ENCODE data around the gene CHRNA1.

Gene CHRNA1

DNA sequence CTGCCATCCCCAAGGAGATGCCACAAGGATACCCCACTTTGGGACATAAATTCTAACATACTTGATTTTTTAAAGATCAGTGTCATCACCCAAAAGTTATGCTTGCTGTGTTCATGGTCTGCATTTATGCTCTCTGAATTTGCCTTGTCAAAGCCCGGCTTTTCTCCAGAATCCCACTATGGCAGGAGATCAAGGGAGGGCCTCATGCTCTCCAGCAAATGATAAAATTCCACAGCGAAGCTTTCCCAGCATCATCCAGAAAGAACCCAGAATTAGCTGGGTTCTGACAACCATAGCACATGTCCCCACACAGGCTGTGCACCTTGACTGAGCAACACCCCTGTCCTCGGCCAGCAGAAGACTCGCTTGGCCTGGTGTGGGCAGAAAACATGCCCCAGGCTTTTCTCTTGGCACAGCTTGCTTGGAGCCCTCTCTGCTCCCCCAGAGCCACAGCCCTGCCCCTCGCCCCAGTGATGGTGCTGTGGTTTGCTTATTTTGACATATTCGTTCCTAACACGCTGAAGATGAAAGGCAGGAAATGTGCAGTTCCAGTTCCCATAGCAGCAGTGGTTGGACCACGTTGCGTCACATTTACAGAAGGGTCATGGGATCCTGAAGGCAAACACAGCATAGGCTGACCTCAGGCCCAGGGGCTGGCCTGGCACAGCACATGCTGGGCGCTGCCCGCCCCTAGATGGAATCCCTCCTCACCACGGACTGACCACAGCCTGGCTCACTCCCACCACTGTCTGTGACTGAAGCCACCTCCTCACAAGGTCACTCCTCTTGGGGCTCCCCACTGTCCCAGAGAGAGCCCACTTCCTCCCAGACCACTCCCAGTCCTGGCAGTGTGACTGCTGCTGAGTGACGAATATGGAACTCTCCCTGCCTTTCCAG lies 14.1 kb upstream of the CHRNA1 start:
- no peak for DNase-seq
- H3K79me2 ChIP-seq (ENCODE audit: control insufficient read depth, insufficient read depth, low read length) = no peaks in the 10 kb centered on the region
- H2AK5ac ChIP-seq (ENCODE audit: low read length) = peak overlapping the region; percentile 98
- H3K56ac ChIP-seq (ENCODE audit: low read length) = peak overlapping the region; percentile 18
- H3K27me3 ChIP-seq (ENCODE audit: insufficient read depth, low read length, poor library complexity) = no peaks in the 10 kb centered on the region
- H3K4ac ChIP-seq (ENCODE audit: low read depth, low read length) = peak overlapping the region; percentile 9
- no peaks in the 10 kb centered on the region for H3K79me1 ChIP-seq (ENCODE audit: low read length)
- WGBS (ENCODE audit: extremely low coverage, insufficient coverage, low lambda C conversion rate) = no CpG with 5 or more reads among the region's 13 CpGs
- H4K8ac ChIP-seq (ENCODE audit: low read depth, low read length) = no peak overlapping the region
- H2BK5ac ChIP-seq (ENCODE audit: low read length) = no peak overlapping the region
- no peak overlapping the region for H2BK120ac ChIP-seq (ENCODE audit: low read depth, low read length)
- no peaks in the 10 kb centered on the region for H3K36me3 ChIP-seq (ENCODE audit: control insufficient read depth, insufficient read depth, low read length)
- H3K4me1 ChIP-seq (ENCODE audit: control insufficient read depth, low read depth, low read length) = peaks cover 25% of the 10 kb centered on the region
- H3K18ac ChIP-seq (ENCODE audit: low read length) = no peak overlapping the region
- H4K5ac ChIP-seq (ENCODE audit: low read length) = peak overlapping the region; percentile 48
- H3K23ac ChIP-seq (ENCODE audit: low read length) = no peak overlapping the region
- H3K4me2 ChIP-seq (ENCODE audit: low read length) = no peak overlapping the region
- no peak overlapping the region for H2BK15ac ChIP-seq (replicated peaks; ENCODE audit: low read depth)
- no peak overlapping the region for H3K9ac ChIP-seq (ENCODE audit: low read length)
- peak overlapping the region; percentile 42 for H3K27ac ChIP-seq (ENCODE audit: low read depth, low read length)
- H3K4me3 ChIP-seq (ENCODE audit: low read length) = no peak overlapping the region

- no peak overlapping the region for H3K23ac ChIP-seq (ENCODE audit: low read length)
- DNase-seq = no peak
Observed at GRCh38 chr2:174777347-174778084, 13.2 kb upstream of the CHRNA1 start.

DNA sequence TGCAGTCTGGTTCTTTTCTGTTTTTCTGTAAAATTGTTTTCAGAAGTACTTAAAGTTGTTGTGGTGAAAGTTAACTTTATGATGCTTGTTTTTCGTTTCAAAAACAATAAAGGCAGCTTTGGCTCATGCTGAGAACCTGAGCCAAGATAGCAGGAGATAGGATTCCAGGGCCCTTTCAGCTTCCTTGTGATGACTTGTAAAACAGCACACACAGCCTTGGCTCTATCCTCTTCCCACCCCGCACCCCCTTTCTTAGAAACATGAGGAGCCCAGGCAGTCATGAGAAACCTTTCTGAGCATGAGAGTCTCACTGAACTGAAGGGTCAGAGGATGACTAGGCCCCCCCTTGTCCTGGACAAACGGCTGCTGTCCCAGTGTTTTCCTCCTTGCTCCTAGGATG lies 12.4 kb upstream of the CHRNA1 start:
- no peak overlapping the region for H3K27ac ChIP-seq (ENCODE audit: low read depth, low read length)
- DNase-seq = no peak
- H3K23ac ChIP-seq (ENCODE audit: low read length) = no peak overlapping the region
- no peak overlapping the region for H3K4me2 ChIP-seq (ENCODE audit: low read length)
- H2AK5ac ChIP-seq (ENCODE audit: low read length) = no peak overlapping the region
- no peaks in the 10 kb centered on the region for H3K79me1 ChIP-seq (ENCODE audit: low read length)
- no CpG with 5 or more reads among the region's 3 CpGs for WGBS (ENCODE audit: extremely low coverage, insufficient coverage, low lambda C conversion rate)
- H3K9ac ChIP-seq (ENCODE audit: low read length) = no peak overlapping the region
- no peak overlapping the region for H3K4ac ChIP-seq (ENCODE audit: low read depth, low read length)
- H2BK120ac ChIP-seq (ENCODE audit: low read depth, low read length) = no peak overlapping the region
- H3K18ac ChIP-seq (ENCODE audit: low read length) = peak overlapping the region; percentile 3
- no peak overlapping the region for H3K4me3 ChIP-seq (ENCODE audit: low read length)
- no peaks in the 10 kb centered on the region for H3K36me3 ChIP-seq (ENCODE audit: control insufficient read depth, insufficient read depth, low read length)
- no peak overlapping the region for H4K8ac ChIP-seq (ENCODE audit: low read depth, low read length)
- H3K56ac ChIP-seq (ENCODE audit: low read length) = peak overlapping the region; percentile 2
- H4K5ac ChIP-seq (ENCODE audit: low read length) = no peak overlapping the region
- H2BK5ac ChIP-seq (ENCODE audit: low read length) = no peak overlapping the region
- H3K27me3 ChIP-seq (ENCODE audit: insufficient read depth, low read length, poor library complexity) = no peaks in the 10 kb centered on the region
- peaks cover 29% of the 10 kb centered on the region for H3K4me1 ChIP-seq (ENCODE audit: control insufficient read depth, low read depth, low read length)
- no peak overlapping the region for H2BK15ac ChIP-seq (replicated peaks; ENCODE audit: low read depth)
- H3K79me2 ChIP-seq (ENCODE audit: control insufficient read depth, insufficient read depth, low read length) = no peaks in the 10 kb centered on the region

More at GRCh38 chr2:174777347-174778084, 13.2 kb upstream of the CHRNA1 start:
- no peak overlapping the region for H4K5ac ChIP-seq (ENCODE audit: low read length)
- H2BK15ac ChIP-seq (replicated peaks; ENCODE audit: low read depth) = no peak overlapping the region
- no CpG with 5 or more reads among the region's 5 CpGs for WGBS (ENCODE audit: extremely low coverage, insufficient coverage, low lambda C conversion rate)
- no peaks in the 10 kb centered on the region for H3K36me3 ChIP-seq (ENCODE audit: control insufficient read depth, insufficient read depth, low read length)
- peak overlapping the region; percentile 1 for H2BK120ac ChIP-seq (ENCODE audit: low read depth, low read length)
- H3K4me1 ChIP-seq (ENCODE audit: control insufficient read depth, low read depth, low read length) = peaks cover 25% of the 10 kb centered on the region
- no peak overlapping the region for H2AK5ac ChIP-seq (ENCODE audit: low read length)
- H4K8ac ChIP-seq (ENCODE audit: low read depth, low read length) = no peak overlapping the region
- H2BK5ac ChIP-seq (ENCODE audit: low read length) = peak overlapping the region; percentile 9
- no peak overlapping the region for H3K9ac ChIP-seq (ENCODE audit: low read length)
- no peak overlapping the region for H3K4me3 ChIP-seq (ENCODE audit: low read length)
- H3K27ac ChIP-seq (ENCODE audit: low read depth, low read length) = no peak overlapping the region
- H3K79me1 ChIP-seq (ENCODE audit: low read length) = no peaks in the 10 kb centered on the region
- H3K56ac ChIP-seq (ENCODE audit: low read length) = peak overlapping the region; percentile 35
- no peaks in the 10 kb centered on the region for H3K27me3 ChIP-seq (ENCODE audit: insufficient read depth, low read length, poor library complexity)
- H3K79me2 ChIP-seq (ENCODE audit: control insufficient read depth, insufficient read depth, low read length) = no peaks in the 10 kb centered on the region
- no peak overlapping the region for H3K18ac ChIP-seq (ENCODE audit: low read length)
- no peak overlapping the region for H3K4ac ChIP-seq (ENCODE audit: low read depth, low read length)
- no peak overlapping the region for H3K4me2 ChIP-seq (ENCODE audit: low read length)

- Histone ChIP-seq H3K79me2 (ENCODE audit: control insufficient read depth, insufficient read depth, low read length) (no peaks in the 10 kb centered on the region), H3K79me1 (ENCODE audit: low read length) (no peaks in the 10 kb centered on the region), H3K4me1 (ENCODE audit: control insufficient read depth, low read depth, low read length) (peaks cover 29% of the 10 kb centered on the region), H3K18ac (ENCODE audit: low read length) (no peak overlapping the region), H3K4me2 (ENCODE audit: low read length) (no peak overlapping the region), H3K36me3 (ENCODE audit: control insufficient read depth, insufficient read depth, low read length) (no peaks in the 10 kb centered on the region), H4K5ac (ENCODE audit: low read length) (no peak overlapping the region), H3K4ac (ENCODE audit: low read depth, low read length) (no peak overlapping the region), H2BK5ac (ENCODE audit: low read length) (no peak overlapping the region), H2AK5ac (ENCODE audit: low read length) (peak overlapping the region; percentile 19), H3K27ac (ENCODE audit: low read depth, low read length) (no peak overlapping the region), H3K27me3 (ENCODE audit: insufficient read depth, low read length, poor library complexity) (no peaks in the 10 kb centered on the region), H2BK120ac (ENCODE audit: low read depth, low read length) (no peak overlapping the region), H3K56ac (ENCODE audit: low read length) (no peak overlapping the region), H3K9ac (ENCODE audit: low read length) (no peak overlapping the region), H2BK15ac (replicated peaks; ENCODE audit: low read depth) (no peak overlapping the region), H3K4me3 (ENCODE audit: low read length) (no peak overlapping the region), H4K8ac (ENCODE audit: low read depth, low read length) (no peak overlapping the region), H3K23ac (ENCODE audit: low read length) (no peak overlapping the region)
- WGBS (ENCODE audit: extremely low coverage, insufficient coverage, low lambda C conversion rate) = no CpG with 5 or more reads among the region's 6 CpGs
- DNase-seq = peak; percentile 80
Observed at GRCh38 chr2:174776223-174776622, 12.0 kb upstream of the CHRNA1 start.

DNA sequence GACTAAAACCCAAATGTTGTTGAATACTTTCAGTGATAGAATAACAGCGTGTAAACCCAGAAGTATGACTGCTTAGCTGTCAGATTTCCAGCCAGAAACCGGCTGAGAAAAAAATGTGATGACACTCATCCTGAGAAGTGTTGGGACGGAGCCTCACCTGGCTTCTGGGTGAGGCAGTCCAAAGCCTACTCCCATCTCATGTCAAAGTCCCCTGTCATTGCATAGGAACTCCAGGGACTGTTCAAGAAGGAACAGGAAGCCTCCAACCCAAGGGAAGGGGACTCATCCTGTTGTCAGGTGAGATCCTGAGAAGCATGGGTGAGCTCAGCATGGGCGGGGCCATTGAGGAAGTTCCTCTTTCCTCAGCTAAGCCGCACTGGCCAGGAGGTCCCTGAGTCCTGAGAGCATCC lies 11.3 kb upstream of the CHRNA1 start:
- no peaks in the 10 kb centered on the region for H3K27me3 ChIP-seq (ENCODE audit: insufficient read depth, low read length, poor library complexity)
- no peak overlapping the region for H3K4me3 ChIP-seq (ENCODE audit: low read length)
- H4K5ac ChIP-seq (ENCODE audit: low read length) = no peak overlapping the region
- H3K79me1 ChIP-seq (ENCODE audit: low read length) = no peaks in the 10 kb centered on the region
- no peaks in the 10 kb centered on the region for H3K36me3 ChIP-seq (ENCODE audit: control insufficient read depth, insufficient read depth, low read length)
- H3K79me2 ChIP-seq (ENCODE audit: control insufficient read depth, insufficient read depth, low read length) = no peaks in the 10 kb centered on the region
- peak; percentile 80 for DNase-seq
- peak overlapping the region; percentile 31 for H2BK5ac ChIP-seq (ENCODE audit: low read length)
- no peak overlapping the region for H4K8ac ChIP-seq (ENCODE audit: low read depth, low read length)
- H3K27ac ChIP-seq (ENCODE audit: low read depth, low read length) = no peak overlapping the region
- no peak overlapping the region for H2BK120ac ChIP-seq (ENCODE audit: low read depth, low read length)
- H3K4me2 ChIP-seq (ENCODE audit: low read length) = no peak overlapping the region
- no peak overlapping the region for H2BK15ac ChIP-seq (replicated peaks; ENCODE audit: low read depth)
- H2AK5ac ChIP-seq (ENCODE audit: low read length) = peak overlapping the region; percentile 34
- WGBS (ENCODE audit: extremely low coverage, insufficient coverage, low lambda C conversion rate) = no CpG with 5 or more reads among the region's 5 CpGs
- peak overlapping the region; percentile 22 for H3K56ac ChIP-seq (ENCODE audit: low read length)
- H3K4ac ChIP-seq (ENCODE audit: low read depth, low read length) = no peak overlapping the region
- H3K18ac ChIP-seq (ENCODE audit: low read length) = no peak overlapping the region
- H3K23ac ChIP-seq (ENCODE audit: low read length) = no peak overlapping the region
- no peak overlapping the region for H3K9ac ChIP-seq (ENCODE audit: low read length)
- H3K4me1 ChIP-seq (ENCODE audit: control insufficient read depth, low read depth, low read length) = peaks cover 25% of the 10 kb centered on the region
